GM21528 (cell line): ENCODE results near the gene CNIH4.
"Not testable (repeated sequence)": the region's sequence is repeated elsewhere in the genome, so short reads cannot be mapped to it uniquely, and the experiment has no call there.

Experiments
- ATAC-seq: cut with Tn5 transposase; IDR thresholded peaks from one replicate; pipeline ENCODE4 v1.9.1; 2021; ENCODE audit warnings: mild to moderate bottlenecking, moderate library complexity; ENCODE audit not compliant: unreplicated experiment, low FRiP score

Gene CNIH4

DNA sequence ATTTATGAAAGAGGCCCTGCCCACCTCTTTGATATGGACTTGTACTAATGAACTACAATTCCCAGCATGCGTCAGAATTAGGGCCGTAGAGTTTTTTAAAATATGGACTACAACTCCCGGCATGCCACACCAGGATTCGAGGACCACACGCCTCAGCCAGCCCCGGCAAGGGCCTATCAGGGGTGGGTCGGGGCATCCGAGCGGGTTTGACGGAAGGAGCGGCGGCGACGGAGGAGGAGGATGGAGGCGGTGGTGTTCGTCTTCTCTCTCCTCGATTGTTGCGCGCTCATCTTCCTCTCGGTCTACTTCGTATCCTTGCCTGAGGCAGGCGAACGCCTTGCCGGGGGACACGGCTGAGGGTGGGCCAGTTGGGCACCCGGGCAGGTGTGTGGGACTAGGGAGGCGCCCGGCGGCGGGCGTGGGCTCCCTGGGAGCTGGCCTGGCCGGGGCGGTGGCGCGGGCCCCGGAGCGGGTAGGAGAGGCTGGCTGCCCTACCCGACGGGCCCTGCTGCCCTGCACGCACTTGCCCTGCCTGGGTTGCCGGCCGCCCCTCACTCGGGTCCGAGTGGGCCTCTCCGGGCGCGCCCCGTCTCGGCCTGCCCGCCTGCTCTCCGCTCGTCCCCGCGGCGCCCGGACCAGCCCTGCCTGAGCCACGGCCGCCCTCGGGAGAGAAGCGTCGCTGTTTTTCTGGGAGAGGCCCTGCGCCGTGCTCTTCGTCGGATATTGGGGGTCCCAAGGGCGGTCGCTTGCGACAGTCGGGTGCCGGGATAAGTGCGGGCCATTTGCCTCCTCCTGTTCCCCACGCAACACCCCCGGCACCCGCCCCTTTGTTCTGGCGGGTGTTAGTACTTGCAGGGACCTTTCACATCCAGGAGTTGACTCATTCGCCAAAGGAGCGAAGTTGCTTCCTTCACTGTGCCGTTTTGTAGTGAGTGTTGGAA is at the start of gene CNIH4:
Gene CNIH4, plus strand, starts transcription at position 195 of the 941 bp plus-strand sequence. Its CDS starts 46 bp downstream, at position 241.
- peak; percentile 98 for ATAC-seq

DNA sequence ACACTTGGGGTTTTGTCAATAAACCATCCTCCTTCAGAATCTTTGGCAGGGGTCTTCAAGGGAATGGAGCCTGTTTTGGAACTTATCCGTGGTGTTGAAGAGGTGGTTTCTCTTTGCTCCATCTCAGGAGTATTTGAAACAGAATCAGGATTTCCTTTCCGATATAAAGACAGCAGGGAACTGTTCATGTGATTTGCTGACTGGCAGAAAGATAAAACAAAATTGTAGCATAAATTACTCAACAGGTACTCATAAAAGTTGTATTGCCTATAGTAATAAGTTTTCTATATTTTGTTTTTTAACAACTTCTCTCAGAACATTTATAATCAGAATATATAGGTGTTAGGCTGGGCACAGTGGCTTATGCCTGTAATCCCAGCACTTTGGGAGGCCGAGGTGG is 48.6 kb upstream of the CNIH4 start:
- no peak for ATAC-seq

DNA sequence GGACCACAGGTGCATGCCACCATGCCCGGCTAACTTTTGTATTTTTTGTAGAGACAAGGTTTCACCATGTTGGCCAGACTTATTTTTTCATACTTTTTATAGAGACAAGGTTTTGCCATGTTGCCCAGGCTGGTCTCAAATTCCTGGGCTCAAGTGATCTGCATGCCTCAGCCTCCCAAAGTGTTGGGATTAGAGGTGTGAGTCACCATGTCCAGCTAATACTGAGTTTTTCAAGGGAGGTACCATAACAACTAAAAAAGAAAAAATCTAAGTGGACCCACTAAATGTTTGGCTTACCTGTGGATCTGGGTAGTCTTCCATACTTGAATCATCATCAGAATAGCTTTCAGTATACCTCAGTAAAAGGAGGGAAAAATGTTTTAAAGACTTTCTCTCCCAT is 45.2 kb upstream of the CNIH4 start:
- ATAC-seq, result not testable (repeated sequence)

DNA sequence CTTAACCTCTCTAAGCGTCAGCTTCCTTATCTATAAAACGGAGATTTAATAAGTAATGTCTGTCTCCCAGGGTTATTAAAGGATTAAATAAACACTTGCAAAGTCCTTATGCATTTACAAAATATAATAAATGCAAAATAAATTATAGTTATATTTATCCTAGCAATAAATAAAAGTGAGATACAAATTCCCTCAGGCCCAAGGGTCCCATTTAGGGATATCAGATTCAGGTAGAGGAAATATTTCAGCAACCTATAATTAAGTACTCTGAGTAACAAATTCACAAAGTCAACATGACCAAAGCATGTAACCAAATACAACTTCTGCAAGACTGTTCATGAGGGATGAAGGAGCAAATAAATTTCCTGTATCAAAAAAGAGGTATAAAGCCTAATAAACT is 44.7 kb upstream of the CNIH4 start:
- no peak for ATAC-seq

DNA sequence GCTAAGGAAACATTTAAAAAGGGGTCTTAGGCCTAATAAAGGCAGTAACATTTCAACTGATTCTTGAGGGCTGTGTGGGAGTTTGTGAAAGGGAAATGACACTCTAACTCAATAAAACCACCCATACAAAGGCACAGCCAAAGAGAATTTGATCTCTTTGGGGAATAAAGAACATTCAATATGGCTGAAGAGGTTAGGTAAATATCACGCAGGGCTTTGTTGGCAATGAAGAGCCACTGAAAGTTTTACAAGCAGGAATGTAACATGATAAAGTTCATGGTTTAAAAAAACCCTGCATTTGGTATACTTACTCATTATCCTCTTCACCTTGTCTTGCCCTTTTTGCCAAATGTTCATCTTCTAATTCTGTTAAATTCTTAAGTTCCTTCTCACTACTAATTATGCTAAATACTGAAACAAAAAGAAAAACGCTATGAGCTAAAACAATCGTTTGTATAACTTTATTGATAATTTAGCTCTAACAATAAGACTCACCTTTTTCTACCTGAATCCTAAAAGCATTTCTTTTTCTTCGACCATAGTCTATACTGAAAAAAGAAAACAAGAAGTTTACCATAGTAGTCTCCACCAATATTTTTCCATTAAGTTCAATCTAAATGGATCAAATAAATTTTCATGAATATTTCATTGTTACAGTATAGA is 39.2 kb upstream of the CNIH4 start:
- no peak for ATAC-seq

DNA sequence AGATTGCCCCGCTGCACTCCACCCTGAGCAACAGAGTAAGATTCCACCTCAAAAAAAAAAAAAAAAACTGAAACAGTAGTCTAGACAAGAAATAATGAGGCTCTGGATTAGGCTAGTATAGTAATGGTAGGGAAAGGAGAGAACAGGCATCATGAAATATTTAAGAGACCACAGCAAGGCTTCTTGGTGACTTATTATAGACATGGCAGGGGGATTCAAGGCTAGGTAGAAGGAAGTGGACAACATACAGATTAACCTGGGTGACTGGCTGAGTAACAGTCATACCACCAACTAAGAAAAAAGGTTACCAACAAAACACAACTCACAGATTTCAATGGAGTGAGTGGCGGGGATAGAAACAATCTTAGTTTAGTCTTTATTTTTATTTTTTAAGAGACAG is 35.0 kb upstream of the CNIH4 start:
- no peak for ATAC-seq

DNA sequence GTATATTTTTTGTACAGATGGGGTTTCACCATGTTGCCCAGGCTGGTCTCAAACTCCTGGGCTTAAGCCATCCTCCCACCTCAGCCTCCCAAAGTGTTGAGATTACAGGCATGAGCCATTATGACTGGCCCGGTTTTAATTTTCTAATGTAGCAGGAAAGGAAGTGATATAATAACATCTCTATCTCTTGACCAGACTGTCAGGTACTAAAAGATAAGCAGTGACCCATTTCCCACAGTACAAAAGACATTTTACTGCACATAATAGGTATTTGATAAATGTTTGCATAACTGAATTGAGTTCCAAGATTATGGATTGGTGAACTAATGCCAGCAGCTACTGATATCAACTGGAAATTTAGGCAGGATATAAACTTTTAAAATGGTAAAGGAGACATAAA is 30.7 kb upstream of the CNIH4 start:
- ATAC-seq, result no peak

DNA sequence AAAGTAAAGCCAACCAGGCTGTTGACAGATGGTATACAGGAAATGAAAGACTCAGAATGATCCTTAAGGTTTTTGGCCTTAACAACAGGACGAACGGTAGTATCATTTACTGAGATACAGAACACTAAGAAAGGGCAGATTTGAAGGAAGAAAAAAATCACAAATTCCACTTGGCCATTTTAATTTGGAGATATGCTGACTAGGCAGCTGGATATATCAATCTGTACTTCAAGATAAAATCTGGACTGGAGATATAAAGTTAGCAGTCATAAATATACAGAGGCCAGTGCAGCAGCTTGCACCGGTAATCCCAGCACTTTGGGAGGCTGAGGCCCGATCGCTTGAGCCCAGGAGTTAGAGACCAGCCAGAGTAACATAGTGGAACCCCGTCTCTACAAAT is 28.0 kb upstream of the CNIH4 start:
- ATAC-seq, result no peak

DNA sequence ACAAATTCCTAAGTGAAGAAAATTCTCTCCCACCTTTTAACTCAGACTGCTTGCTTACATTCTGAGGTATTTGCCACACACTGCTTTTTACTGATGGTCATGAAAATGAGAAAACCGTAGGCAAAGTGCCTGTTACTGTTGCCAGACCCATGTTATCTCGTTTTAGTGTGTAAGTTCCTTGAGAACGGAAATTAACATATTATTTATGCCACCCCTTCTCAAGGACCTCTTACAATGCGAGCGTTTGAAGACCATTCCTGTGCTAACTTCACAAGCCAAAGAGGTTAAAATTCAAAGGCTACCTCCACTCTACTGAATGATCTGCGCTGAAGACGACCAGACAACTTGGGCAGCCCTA is 27.2 kb upstream of the CNIH4 start:
- peak; percentile 9 for ATAC-seq

DNA sequence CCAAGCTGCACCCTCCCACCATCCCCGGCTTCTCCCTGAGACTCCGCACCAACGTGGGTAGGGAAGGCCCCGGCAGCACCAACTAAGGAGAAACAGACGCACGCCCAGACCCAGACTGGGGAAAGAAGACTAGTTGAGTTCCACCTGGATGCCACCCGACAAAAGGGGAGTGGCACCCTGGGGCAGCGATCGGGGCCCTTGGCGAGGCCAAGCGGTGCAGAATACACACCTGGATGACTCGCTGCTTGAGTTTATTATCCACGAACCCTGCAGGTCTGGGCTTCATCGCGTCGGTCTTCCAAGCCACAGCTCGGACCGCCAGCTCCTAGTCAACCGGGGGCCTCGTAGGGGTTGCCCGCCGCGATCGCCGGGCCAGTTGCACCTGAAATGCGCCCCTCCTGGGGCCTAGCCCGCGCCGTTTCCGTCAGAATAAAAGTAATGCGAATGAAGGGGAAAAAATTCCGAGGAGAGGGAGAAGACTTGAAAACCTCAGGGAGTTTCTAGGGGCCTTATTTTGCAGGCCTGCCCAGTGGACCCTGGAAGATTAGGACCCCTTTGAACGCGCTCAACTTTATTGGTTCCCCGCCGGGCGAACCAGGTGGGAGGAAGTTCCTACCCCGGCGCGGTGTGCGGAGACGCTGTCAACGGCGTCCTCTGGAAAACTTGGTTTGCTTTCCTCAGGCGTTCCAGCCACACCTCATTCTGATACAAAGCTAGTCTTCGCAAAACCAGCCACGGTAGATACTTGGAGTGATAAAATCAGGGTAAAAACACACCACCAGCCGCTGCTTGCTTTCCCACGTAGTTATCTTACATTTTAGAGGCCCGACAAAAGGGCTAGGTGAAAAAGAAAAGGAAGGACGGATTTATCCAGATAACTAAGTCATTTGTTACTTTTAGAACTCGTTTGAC is 26.6 kb upstream of the CNIH4 start, which contains the start of gene NVL:
Gene NVL, minus strand, starts transcription at position 331 of the 912 bp plus-strand sequence. Its CDS starts 45 bp downstream, at position 286.
- peak; percentile 73 for ATAC-seq

DNA sequence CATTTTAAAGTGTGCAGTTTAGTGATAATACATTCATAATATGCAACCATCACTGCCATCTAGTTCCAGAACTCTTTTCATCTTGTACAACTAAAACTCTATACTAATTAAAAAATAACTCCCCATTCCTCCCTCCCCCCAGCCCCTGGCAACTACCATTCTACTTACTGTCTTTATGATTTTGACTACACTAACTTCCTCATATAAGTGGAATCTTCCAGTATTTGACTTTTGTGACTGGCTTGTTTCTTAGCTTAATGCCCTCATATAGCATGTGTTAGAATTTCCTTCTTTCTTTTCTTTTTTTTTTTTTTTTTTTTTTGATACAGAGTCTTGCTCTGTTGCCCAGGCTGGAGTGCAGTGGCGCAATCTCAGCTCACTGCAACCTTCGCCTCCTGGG is 25.4 kb upstream of the CNIH4 start:
- ATAC-seq, result no peak

DNA sequence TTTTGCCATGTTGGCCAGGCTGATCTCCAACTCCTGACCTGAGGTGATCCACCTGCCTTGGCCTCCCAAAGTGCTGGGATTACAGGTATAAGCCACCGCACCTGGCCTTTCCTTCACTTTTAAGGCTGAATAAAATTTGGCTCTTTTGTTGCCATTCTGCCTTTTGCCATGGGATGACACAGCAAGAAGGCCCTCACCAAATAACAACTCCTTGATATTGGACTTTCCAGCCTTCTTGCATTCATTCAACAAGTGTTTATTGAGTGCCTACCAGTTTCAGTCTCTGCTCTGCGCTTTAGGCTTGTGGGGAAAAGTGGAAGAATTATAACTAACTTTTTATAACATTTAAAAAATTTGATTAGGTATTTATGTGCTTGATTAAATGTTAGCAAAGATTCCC is 24.9 kb upstream of the CNIH4 start:
- no peak for ATAC-seq

DNA sequence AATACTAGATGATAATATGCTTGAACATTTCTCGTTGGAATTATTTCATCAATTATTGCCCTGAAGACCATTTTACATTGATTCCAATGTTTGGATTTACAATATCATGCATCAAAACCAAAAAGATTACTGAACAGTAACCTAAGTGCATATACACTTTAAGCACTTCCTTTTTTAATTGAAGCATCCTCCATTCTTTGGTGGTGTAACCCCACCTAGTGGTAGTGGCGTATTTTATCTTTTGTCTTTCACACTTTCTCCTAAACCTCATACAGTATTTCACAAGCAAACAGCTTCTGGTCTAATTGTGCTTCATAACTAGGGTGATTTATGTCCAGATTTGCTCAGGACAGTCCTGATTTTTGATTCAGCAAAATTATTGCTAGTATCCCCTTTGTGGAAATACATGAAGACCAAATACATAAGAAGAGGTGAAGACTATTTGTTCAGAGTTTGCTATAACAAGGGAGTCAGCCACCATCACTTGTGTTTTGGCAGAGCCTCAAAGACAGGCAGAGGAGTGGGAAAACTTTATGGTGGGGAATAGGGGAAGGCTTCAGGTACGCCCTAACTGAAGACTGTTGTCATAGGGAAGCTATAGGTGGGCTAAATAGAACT is 23.3 kb upstream of the CNIH4 start:
- peak; percentile 54 for ATAC-seq

DNA sequence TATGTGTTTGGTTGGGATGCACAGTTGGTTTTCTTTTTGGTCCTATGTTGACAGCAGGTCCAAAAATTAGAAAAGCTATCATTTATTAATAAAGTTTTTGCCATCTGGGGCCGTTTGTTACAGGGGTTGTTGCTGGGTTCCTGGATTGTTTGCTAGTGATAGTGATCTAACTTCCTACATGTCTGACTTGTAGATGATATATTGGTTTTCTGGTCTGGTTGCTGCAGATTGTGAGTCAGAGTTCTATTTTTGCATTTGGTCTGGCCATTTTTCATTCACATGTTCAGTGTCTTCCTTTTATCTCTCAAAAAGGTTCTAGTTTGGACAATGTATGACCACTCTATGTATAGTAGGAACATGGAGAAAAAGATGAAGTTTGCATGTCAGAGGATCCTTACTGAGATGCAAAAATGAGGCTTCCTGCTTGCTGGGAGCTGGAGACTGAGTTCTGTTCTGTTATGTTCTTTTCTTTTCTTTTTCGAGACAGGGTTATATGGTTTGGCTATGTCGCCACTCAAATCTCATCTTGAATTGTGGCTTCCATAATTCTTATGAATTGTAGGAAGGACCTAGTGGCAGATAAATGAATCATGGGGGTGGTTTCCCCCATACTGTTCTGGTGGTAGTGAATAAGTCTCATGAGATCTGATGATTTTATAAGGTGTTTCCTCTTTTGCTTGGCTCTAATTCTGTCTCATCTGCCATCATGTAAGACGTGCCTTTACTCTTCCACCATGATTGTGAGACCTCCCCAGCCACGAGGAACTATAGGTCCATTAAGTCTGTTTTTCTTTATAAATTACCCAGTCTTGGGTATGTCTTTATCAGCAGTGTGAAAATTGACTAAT is 22.5 kb upstream of the CNIH4 start:
- ATAC-seq, result no peak

DNA sequence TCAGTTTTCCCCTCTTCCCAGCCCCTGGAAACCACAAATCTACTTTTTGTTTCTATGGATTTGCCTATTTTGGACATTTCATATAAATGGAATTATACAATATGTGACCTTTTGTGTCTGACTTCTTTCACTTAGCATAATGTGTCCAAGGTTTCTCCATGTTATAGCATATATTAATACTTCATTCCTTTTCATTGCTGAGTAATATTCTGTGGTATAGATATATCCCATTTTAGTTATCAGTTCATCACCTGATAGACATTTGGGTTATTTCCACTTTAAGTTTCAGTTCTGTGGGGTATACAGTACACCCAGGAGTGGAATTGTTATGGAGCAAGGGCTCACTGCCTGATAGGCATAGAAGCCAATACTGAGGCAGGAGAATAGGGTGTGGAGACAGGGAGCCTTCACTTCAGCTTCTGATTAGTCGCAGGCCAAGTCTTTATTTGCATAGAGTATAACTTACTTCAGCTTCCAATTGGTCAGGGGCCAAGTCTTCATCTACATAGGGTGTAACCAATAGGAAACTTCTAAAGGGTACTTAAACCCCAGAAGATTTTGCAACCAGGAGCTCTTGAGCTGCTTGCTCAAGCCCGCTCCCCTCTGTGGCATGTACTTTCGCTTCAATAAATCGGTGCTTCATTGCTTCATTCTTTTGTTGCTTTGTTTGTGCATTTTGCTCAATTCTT is 18.4 kb upstream of the CNIH4 start:
- no peak for ATAC-seq

DNA sequence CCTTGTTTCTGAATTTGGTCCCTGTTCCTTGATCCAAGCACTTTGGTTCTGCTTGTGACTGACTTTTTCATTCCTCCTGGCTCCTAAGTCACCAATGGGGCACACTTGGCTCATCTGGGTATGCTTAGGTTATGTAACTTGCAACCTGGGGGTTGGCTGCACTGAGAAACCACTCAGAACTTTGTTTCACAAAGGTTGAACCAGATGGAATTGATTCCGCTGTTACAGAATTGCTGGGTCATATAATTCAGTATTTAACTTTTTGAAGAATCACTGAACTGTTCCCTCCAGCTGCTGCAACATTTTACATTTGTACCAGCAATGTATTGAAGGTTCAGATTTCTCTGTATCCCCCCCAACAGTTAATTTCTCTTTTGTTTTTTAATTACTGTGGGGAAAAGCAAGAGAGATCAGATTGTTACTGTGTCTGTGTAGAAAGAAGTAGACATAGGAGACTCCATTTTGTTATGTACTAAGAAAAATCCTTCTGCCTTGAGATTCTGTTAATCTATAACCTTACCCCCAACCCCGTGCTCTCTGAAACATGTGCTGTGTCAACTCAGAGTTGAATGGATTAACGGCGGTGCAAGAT is 17.1 kb upstream of the CNIH4 start:
- no peak for ATAC-seq

DNA sequence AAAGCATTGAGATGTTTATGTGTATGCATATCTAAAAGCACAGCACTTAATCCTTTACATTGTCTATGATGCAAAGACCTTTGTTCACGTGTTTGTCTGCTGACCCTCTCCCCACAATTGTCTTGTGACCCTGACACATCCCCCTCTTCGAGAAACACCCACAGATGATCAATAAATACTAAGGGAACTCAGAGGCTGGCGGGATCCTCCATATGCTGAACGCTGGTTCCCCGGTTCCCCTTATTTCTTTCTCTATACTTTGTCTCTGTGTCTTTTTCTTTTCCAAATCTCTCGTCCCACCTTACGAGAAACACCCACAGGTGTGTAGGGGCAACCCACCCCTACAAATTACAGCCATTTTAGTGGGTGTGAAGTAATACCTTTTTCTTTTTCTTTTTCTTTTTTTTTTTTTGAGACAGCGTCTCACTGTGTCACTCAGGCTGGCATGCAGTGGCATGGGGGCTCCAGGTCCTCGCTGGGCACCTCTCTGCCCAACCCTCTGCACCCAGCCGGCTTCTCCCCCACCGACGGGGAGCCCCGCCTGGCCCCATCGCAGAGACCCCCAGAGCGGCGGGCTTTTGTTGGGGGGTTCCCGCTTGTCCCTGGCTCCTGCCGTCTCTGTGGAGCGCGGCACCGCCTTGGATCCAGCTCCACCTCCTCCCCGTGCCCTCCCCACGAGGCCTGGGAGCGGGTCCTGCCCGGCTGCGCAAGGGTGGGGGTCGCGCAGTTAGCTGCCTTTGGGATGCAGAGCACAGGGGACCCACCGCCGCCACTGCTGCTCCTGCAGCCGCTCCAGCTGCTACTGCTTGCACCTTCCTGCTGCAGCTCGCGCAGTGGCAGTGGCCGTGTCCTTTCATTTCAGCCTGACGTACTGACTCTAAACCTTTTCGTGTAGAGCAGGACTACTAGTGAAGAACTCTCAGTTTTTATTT is 16.0 kb upstream of the CNIH4 start:
- not testable (repeated sequence) for ATAC-seq
